ENCODE results near the gene GRM4. TPM values are rescaled to one million over a fixed set of nuclear protein-coding genes. Genes with fewer than 3 reads are reported as not detected.

Gene GRM4
- total RNA-seq, 1 experiment from 2014 or later = not detected

DNA sequence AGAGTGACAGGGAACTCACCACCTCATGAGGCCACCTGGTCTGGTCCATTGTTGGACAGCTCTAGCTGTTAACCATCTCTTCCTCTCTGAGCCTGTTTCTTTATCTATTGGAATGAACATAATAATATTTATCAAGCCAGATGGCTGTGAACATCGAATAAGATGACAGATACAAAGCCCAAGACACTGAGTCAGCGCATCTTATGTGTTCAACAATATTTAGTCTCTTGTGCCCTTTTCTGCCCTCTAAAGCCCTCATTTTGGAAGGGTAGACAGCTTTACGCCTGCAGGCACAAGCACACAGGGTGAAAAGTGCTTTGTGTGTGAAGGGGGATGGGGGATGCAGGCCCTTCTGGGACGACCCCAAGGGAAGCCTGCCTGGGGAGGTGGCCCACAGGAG is 164.0 kb downstream of the GRM4 start:
- Histone ChIP-seq H3K4me3 (no peak overlapping the region), H3K9me3 (no peaks in the 10 kb centered on the region), H3K27me3 (no peaks in the 10 kb centered on the region), H3K36me3 (no peaks in the 10 kb centered on the region)
- DNase-seq = no peak

DNA sequence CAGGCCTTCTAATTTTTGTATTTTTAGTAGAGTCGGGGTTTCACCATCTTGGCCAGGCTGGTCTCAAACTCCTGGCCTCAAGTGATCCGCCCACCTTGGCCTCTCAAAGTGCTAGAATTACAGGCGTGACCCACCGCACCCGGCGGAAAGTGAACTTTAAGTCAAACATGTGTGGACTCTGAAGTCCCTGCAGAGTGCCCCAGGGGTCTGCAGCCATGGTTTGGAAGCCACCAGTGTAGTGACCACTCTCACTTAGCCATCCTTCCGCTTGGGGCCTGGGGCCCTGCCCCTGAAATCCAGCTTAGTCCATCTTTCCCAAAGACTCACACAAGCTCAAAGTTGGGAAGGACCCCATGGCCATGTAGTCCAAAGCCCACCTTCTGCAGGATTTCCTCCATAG is 164.5 kb downstream of the GRM4 start:
- Histone ChIP-seq H3K36me3 (no peaks in the 10 kb centered on the region), H3K4me3 (no peak overlapping the region), H3K9me3 (no peaks in the 10 kb centered on the region), H3K27me3 (no peaks in the 10 kb centered on the region)
- no peak for DNase-seq

DNA sequence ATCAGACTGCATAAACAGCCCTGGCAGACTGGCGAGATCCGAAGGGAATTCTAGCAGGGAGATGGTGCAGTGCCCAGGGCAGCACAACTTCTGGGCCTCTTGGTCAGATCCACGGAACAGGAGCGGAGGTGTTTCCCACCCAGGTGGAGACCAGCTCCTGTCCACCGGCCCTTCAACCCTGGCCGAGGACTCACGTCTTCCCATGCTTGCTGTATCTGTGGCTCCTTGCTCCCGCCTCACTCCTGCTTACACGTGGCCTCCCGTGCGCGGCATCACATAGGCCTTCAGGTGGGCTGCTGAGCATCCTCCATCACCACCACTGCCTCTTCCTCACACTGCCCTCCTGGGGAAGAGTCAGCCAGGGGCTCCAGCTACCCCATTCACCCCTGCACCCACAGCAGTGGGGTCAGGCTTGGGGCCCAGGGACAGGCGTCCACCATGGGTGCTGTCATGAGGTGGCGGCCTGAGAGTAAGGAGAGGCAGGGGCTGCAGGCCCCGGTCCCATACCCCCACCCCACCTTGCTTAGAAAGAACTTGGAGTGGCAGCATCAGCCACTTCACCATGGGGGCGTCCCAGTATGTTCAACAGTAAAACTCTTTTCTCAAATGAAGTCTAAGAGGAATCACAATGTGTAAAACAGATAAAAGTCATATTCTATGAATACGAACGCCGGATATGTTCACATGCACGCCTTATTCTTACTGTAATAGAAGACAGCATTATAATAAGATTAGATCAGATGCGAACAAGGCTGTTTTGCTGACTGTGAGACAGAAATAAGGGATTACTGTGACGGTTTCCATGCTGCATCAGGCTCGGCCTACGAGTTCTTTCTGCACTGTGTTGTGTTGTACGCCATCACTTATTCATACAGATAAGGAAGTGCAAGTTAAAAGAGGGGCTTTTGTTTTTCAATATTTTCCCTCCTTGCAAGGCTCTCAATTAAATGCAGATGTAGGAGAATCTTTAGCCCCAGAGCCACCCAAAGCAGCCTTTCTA is 165.4 kb downstream of the GRM4 start:
- no peaks in the 10 kb centered on the region for H3K27me3 ChIP-seq
- no peaks in the 10 kb centered on the region for H3K36me3 ChIP-seq
- no peaks in the 10 kb centered on the region for H3K9me3 ChIP-seq
- no peak overlapping the region for H3K4me3 ChIP-seq
- no peak for DNase-seq

DNA sequence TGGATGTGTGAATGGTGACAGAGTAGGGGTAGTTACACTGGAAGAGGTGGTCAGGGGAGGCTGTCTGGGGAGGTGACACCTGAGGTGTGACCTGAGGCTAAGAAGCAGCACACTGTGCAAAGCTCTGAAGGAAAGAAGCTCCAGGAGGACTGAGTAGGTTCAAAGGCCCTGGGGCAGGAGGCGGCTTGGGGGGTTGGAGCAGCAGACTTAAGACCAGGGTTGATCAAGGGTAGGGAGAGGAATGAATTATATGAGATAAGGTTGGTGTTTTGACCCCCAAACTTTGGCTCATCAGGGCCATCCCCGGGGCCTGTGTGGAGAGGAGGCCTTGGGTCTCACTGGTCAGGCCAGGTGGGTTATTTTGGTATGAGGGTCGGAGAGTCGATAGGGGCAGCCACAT is 166.1 kb downstream of the GRM4 start:
- DNase-seq = no peak
- Histone ChIP-seq H3K36me3 (no peaks in the 10 kb centered on the region), H3K4me3 (no peak overlapping the region), H3K9me3 (no peaks in the 10 kb centered on the region), H3K27me3 (no peaks in the 10 kb centered on the region)

DNA sequence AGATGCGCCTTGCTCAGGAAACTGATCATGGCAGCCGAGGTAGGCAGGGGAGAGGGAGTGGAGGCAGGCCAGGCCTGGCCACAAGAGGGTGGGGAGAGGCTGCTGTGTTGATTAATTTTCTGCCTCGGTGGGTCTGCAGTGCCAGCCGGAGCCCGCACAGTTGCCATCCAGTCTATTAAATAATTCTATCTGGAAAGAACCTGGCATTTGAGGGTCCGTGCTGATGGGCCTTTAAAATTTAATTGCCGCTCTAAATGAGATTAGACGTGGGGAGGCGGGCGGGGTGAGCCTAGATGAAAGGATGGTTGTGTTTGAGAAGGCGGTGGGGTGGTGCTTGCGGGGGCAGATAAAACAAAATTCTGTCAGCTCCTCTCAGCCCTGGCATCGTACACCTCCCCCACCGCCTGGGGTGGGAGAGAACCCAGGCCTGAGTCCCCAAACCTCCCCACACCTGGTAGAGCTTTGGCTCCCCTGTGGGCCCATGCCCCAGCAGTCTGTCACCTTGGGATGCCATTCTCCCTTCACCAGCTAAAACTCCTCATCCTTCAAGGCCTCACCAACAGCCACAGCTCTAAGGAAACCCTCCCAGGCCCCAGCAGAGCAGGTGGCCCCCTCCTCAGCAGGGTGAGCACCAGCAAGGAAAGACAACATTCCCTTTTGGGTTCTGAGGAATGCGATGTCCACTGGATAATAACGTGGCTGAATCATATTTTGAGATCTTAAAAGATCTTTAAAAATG is 167.3 kb downstream of the GRM4 start:
- H3K4me3 ChIP-seq = no peak overlapping the region
- no peaks in the 10 kb centered on the region for H3K36me3 ChIP-seq
- no peaks in the 10 kb centered on the region for H3K27me3 ChIP-seq
- DNase-seq = no peak
- no peaks in the 10 kb centered on the region for H3K9me3 ChIP-seq

DNA sequence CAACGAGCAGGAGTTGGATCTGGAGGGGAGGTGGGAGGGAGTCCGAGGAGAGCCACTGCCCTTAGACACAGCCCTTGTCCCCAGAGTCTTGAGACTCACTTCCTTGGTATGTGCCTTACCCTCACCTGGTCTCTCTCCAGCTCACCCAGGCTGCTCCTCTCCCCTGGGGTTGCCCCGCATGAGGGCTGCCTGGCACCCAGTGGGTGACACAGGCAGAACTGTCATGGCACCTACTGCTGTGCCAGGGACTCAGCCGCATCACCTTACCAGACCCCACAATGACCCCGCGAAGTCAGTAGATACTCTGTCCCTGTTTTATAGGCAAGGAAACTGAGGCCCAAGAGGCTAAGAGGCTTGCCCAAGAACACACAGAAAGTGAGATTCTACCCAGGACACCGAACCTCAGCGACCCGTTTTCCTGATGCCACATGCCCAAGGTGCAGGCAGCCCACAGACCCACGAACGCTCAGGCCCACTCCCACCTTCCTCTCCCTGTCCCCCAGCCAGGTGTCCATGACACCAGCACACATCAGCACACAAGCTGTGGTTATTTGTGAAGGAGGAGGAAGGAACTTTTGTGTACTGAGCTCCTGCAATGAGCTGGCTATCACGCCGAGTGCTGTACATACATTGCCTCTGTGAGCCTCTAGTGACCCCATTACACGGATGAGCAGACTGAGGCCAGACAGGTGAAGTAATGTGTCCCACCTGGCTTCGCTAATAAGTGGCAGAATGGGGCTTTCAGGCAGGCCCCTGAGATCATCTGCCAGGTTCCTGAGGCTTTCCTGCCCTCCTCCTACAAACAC is 168.1 kb downstream of the GRM4 start:
- H3K9me3 ChIP-seq = no peaks in the 10 kb centered on the region
- no peak for DNase-seq

DNA sequence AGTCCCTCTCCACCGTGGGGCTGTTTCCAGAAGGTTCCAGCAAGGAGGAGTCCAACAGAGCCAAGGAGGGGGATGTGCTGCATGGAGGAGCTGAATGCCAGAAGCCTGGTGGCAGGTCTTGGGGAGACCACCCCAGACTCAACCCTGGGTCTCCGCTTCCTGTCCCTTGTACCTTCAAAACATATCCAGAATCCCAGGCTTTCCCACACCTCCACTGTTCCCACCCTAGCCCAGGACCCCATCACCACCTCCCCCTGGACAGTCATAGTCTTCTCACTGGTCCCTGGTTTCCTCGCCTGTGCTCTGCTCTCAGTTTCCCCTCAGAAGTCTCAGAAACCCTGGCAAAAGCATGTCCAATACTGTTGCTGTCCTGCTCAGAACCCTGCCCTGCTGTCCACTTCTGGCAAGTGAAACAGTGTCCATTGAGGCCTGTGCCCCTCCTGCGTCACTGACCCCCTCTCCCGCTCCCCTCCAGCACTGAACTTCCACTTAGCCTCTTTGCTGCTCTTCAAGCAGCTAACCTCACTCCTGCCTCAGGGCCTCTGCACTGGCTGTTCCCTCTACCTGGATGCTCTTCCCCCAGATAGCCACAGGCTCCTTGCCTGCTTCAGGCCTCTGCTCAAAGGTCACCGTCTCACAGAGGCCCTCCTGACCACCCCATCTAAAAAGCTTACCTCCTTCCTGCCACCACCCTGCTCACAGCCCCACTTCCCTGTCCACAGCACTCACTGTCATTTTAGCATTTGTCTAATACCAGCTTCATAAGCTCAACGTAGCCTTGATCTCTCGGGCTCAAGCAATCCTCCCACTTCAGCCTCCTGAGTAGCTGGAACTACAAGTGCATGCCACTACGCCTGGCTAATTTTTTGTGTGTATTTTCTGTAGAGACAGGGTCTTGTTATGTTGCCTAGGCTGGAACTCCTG is 169.2 kb downstream of the GRM4 start:
- no peak for DNase-seq
- peaks cover 4% of the 10 kb centered on the region for H3K9me3 ChIP-seq
- no peaks in the 10 kb centered on the region; the same call in 1 of the 2 replicates for H3K27me3 ChIP-seq
- H3K4me3 ChIP-seq = no peak overlapping the region
- H3K36me3 ChIP-seq = no peaks in the 10 kb centered on the region

More for the DNA sequence above, 168.1 kb downstream of the GRM4 start:
- Histone ChIP-seq H3K27me3 (no peaks in the 10 kb centered on the region), H3K36me3 (no peaks in the 10 kb centered on the region), H3K4me3 (no peak overlapping the region)

DNA sequence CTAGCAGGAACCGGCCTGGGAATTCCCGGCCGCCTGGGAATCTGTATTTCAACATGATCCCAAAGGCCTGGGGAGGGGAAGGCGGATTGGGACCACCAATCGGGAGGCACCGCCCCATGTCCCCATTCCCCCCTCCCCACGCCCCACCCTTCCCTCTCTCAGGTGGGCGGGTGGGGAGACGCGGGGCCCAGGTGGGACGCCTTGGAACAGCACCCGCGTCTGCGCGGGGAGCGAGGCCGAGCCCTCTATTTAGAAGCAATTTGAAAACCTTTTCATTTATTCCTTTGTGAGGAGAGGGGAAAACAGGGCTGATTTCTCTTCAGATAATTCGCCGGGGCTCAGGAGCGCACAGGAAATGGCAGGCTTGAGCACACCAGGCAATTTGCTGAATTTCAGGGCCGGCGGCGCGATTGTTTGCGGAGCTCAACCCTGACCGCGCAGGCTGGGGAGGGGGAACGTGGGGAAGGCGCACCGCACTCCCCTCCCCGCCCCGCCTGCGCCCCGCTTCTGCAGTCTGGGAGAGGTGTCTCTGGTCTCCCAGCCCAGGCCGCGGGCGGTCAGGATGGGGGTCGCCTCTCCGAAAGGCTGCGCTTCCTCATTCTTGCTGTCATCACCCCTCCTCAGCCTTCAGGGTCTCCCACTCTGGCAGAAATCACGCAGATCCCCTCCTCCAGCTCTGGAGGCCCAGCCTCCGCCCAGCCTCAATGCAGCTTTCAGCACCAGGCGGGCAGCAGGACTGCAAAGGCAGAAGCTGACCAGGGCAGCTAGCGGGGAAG is 170.0 kb downstream of the GRM4 start:
- H3K36me3 ChIP-seq = no peaks in the 10 kb centered on the region
- no peaks in the 10 kb centered on the region; the same call in 1 of the 2 replicates for H3K27me3 ChIP-seq
- peaks cover 4% of the 10 kb centered on the region for H3K9me3 ChIP-seq
- no peak for DNase-seq
- no peak overlapping the region for H3K4me3 ChIP-seq

DNA sequence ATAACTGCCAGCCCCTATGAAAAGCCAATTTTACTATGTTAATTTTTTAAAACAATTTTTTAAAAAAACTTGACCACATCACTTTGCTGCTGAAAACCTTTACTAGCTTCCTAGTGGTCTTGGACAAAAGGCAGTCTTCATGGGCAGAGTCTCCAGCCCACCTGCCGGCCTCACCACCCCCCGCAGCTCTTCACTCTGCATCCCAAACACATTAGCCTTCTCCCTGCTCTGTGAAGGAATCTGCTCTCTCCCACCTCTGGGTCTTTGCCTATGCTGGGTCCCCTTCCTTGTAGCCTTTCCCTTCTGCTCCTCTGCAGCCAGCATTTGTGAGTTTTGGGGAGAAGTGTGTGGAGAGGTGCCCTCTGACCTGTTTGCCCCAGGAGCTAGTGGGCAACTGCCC is 171.4 kb downstream of the GRM4 start:
- no peak for DNase-seq
- Histone ChIP-seq H3K27me3 (no peaks in the 10 kb centered on the region; the same call in none of the 2 replicates), H3K9me3 (peaks cover 4% of the 10 kb centered on the region), H3K4me3 (no peak overlapping the region), H3K36me3 (no peaks in the 10 kb centered on the region)

DNA sequence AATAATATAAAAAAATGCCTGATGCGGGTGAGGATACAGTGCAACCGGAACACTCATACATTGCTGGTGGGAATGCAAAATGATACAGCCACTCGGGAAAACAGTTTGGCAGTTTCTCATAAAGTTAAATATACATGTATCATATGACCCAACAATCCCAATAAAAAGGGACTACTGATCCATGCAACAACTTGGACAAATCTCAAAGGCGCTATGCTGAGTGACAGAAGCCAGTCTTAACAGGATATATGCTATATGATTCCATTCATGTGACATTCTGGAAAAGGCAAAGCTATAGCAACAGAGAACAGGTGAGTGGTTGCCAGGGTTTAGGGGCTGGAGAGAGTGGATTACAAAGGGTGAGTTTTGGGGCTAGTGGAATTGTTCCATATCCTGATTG is 171.9 kb downstream of the GRM4 start:
- Histone ChIP-seq H3K9me3 (peaks cover 4% of the 10 kb centered on the region), H3K36me3 (no peaks in the 10 kb centered on the region), H3K27me3 (no peaks in the 10 kb centered on the region; the same call in none of the 2 replicates), H3K4me3 (no peak overlapping the region)
- no peak for DNase-seq

DNA sequence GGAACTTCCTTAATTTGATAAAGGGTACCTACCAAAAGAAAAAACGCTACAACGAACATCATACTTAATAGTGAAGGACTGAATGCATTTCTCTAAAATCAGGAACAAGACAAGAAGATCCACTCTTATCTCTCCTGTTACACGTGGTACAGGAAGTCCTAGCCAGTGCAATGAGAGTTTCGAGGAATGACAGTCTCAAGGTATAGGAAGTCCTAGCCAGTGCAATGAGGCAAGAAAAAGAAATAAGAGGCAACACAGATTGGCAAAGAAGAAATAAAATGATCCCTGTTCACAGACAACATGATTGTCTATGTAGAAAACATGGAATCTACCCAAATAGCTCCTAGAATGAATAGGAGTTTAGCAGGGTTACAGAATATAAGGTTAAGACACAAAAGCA is 174.3 kb downstream of the GRM4 start:
- H3K27me3 ChIP-seq = no peaks in the 10 kb centered on the region; the same call in none of the 2 replicates
- no peak for DNase-seq
- H3K36me3 ChIP-seq = no peaks in the 10 kb centered on the region
- H3K4me3 ChIP-seq = no peak overlapping the region
- peaks cover 4% of the 10 kb centered on the region for H3K9me3 ChIP-seq

Other genes starting within 250 kb of the GRM4 start
- gene HMGA1, start 90.8 kb upstream of the GRM4 start, total RNA-seq (2014; rRNA removed; shearing (Covaris generic); ENCODE audit: low replicate concordance) = 65.7 and 74.6 TPM in 2 replicates
- gene SMIM29, start 102.9 kb upstream of the GRM4 start, total RNA-seq (2014; rRNA removed; shearing (Covaris generic); ENCODE audit: low replicate concordance) = 2.4 and 12.0 TPM in 2 replicates
- 2.6 and 6.2 TPM in 2 replicates for gene NUDT3, start 246.6 kb upstream of the GRM4 start, total RNA-seq (2014; rRNA removed; shearing (Covaris generic); ENCODE audit: low replicate concordance)

All from MG63 (cell line).